Body of pancreas (tissue), 4 donors: Measurements from ENCODE around the gene FIBP.

Source experiments
- POLR2A ChIP-seq, 3 donors: fragments of 450-650 bp; IDR thresholded peaks; one replicate each; pipeline ENCODE4 v1.6.1; 2016; ENCODE audit warnings: antibody characterized with exemption in 3 of 3, mild to moderate bottlenecking in 2 of 3
- TF ChIP-seq, protein P1 (sequence below), 7 experiments: fragments of 450-650 bp in 4 of 7; fragments of 200-600 bp in 3 of 7; sonication (generic) in 3 of 7; IDR thresholded peaks; one replicate each; pipeline ENCODE4 v1.5.1; 2016 to 2019; ENCODE audit warnings: antibody characterized with exemption in 7 of 7

DNA sequence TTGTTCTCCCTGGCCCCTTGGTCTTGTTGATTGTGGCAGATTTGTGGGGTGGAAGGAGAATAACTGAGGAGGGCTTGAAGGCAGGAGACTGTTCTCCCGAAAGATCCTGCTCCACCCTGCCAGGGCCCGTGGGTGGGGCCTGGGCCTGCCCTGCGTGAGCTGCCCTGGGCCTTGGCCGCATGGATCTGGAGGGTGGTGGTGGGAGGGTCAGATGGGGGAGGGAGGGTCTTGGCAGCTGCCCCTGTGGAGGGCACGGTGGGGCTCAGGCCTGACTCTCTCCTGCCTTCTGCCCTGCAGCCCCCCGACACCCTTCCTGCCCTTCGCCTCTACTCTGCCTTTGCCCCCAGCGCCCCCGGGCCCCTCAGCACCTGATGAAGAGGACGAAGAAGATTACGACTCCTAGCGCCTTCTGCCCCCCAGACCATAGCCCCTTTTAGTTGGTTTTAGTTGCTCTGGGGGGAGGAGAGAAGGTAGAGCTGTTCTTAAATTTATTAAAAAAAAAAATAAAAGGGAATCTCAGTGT, 32.8 kb upstream of the FIBP start:
- TF ChIP-seq, protein P1, sequence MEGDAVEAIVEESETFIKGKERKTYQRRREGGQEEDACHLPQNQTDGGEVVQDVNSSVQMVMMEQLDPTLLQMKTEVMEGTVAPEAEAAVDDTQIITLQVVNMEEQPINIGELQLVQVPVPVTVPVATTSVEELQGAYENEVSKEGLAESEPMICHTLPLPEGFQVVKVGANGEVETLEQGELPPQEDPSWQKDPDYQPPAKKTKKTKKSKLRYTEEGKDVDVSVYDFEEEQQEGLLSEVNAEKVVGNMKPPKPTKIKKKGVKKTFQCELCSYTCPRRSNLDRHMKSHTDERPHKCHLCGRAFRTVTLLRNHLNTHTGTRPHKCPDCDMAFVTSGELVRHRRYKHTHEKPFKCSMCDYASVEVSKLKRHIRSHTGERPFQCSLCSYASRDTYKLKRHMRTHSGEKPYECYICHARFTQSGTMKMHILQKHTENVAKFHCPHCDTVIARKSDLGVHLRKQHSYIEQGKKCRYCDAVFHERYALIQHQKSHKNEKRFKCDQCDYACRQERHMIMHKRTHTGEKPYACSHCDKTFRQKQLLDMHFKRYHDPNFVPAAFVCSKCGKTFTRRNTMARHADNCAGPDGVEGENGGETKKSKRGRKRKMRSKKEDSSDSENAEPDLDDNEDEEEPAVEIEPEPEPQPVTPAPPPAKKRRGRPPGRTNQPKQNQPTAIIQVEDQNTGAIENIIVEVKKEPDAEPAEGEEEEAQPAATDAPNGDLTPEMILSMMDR (IDR thresholded peaks at IDR 0.05) = no peak
- TF ChIP-seq POLR2A (IDR thresholded peaks at IDR 0.05) = no peak
